Lower leg skin (tissue), 3 donors: Measurements from ENCODE around the gene ZC3H7A.

ENCODE experiments used
- POLR2A ChIP-seq, 2 donors: fragments of 450-650 bp; IDR thresholded peaks; one replicate each; pipeline ENCODE4 v1.6.1; 2016 to 2017; ENCODE audit warnings: antibody characterized with exemption in 2 of 2, mild to moderate bottlenecking in 1 of 2, moderate library complexity in 1 of 2
- TF ChIP-seq, protein P1 (sequence below), 3 donors: fragments of 450-650 bp; IDR thresholded peaks; one replicate each; pipeline ENCODE4 v1.5.1; 2016; ENCODE audit warnings: antibody characterized with exemption in 3 of 3, mild to moderate bottlenecking in 3 of 3, moderate library complexity in 2 of 3

DNA sequence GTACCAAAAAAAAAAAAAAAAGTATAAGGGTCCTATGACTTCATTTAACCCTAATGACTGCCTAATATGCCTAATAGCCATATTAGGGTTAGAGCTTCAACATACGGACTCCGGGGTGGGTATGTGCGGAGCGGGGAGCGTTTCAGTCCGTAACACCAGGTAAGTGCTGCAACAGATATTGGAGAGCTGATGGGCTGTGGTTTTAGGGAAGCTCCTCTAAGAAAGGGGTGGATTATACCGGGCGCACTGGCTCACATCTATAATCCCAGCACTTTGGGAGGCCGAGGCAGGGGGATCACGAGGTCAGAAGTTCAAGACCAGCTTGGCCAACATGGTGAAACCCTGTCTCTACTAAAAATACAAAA is 1.9 kb upstream of the ZC3H7A start:
- TF ChIP-seq POLR2A (IDR thresholded peaks at IDR 0.05) = no peak
- TF ChIP-seq, protein P1, sequence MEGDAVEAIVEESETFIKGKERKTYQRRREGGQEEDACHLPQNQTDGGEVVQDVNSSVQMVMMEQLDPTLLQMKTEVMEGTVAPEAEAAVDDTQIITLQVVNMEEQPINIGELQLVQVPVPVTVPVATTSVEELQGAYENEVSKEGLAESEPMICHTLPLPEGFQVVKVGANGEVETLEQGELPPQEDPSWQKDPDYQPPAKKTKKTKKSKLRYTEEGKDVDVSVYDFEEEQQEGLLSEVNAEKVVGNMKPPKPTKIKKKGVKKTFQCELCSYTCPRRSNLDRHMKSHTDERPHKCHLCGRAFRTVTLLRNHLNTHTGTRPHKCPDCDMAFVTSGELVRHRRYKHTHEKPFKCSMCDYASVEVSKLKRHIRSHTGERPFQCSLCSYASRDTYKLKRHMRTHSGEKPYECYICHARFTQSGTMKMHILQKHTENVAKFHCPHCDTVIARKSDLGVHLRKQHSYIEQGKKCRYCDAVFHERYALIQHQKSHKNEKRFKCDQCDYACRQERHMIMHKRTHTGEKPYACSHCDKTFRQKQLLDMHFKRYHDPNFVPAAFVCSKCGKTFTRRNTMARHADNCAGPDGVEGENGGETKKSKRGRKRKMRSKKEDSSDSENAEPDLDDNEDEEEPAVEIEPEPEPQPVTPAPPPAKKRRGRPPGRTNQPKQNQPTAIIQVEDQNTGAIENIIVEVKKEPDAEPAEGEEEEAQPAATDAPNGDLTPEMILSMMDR (IDR thresholded peaks at IDR 0.05) = no peak
